Measurements from ENCODE around the gene MMD. TPM values are rescaled to one million over a fixed set of nuclear protein-coding genes. Genes with fewer than 3 reads are reported as not detected.

MMD gene
- 24.7 to 33.9 TPM (median 27.9 TPM) in 5 replicates for total RNA-seq (2022; extraction: Qiagen RNA extraction)

DNA sequence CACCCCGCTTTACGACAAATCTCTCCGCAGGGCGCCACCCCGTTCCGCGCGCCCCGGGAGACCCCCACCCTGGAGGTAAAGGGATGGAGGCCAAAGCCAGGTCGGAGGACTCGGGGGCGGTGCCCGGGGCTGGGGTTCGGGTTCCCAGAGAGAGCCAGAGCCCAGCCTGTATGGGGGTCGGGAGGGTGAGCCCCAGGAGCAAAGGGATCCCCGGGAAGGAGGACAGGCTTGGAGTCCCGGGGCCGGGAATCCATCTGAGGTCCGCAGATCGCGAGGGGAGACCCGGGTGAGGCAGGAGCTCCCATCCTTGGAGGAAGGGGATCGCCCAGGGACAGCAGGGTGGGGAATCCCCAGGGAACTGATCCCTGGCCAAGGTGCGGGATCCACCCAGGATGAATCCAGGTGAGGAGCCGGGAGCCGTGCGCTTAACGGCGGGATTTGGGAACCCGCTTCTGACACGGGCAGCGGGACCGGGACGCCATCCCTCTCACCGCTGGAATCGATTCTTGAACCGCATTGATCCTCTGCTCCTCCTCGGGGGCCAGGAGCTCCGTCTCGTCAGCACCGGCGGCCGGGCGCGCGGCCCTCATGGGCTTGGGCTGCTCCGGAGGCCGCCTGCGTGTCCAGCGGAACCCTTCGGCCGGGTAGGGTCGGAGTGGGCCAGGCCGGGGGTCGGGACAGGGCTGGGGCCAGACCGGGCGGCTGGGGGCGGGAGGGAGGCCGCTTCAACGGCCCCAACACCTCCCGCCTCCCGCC lies at the start of gene MMD:
Gene MMD (minus strand): TSS at position 657 of the 756 bp plus-strand sequence. CDS start 140 bp downstream, at position 517.

Other genes with a start within 250 kb of the MMD start
- gene HLF, start 156.9 kb downstream of the MMD start, total RNA-seq (2022; extraction: Qiagen RNA extraction), result 0.08 to 0.30 TPM (median 0.14 TPM) in 5 replicates
- not detected in 5 replicates for gene SMIM36, start 89.6 kb upstream of the MMD start, total RNA-seq (2022; extraction: Qiagen RNA extraction)